Measurements from ENCODE around the gene DNER. TPM values are rescaled to one million over a fixed set of nuclear protein-coding genes. Genes with fewer than 3 reads are reported as not detected.

The DNER gene
- total RNA-seq, 1 experiment from 2014 or later, result 2.9 TPM

DNA sequence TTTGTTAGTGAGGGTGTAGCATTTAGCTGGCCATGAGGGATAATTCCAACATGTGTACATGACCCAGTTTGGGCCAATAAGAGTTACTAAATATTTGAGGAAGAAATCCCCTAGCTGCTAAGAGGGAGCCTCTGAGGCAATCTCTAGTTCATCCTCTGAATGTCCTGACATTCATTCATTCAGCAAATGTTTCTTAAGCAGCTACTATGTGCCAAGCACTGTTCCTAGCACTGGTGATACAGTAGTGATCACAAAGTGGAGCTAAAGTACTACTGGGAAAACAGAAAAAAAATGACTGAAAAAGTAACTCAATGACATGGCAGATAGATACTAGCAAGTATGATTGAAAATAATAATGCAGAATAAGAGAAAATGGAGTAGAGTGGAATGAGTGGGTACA lies 363.5 kb downstream of the DNER start:
- H3K36me3 ChIP-seq (ENCODE audit: control insufficient read depth in 1 of 2, insufficient read depth in 2 of 2, low read length in 2 of 2), result no peaks in the 10 kb centered on the region
- no peak overlapping the region for H3K9ac ChIP-seq (ENCODE audit: low read length)
- no peak for ATAC-seq
- ChIA-PET RAD21 (ENCODE audit: low non-redundant PET in 1 of 2, low total read pairs in 2 of 2, uncharacterized antibody in 2 of 2, unreplicated experiment in 2 of 2) (no interaction called here), POLR2A (no interaction called here), CTCF (interaction anchor here (1.0 kb wide), 1 partner anchor 9 kb away, joined by 5 read pairs; no protein-coding TSS in a partner anchor)
- intact Hi-C loops (cut with micrococcal nuclease), result no loop called here
- H3K4me2 ChIP-seq (ENCODE audit: low read length), result no peak overlapping the region
- no peaks in the 10 kb centered on the region for H4K20me1 ChIP-seq (ENCODE audit: insufficient read depth)
- DNase-seq (ENCODE audit: low read depth, low spot score), result no peak
- H2AFZ ChIP-seq (ENCODE audit: low read depth, low read length, poor library complexity, severe bottlenecking), result no peak overlapping the region
- no peaks in the 10 kb centered on the region for H3K9me2 ChIP-seq (ENCODE audit: insufficient read depth)
- H3K27me3 ChIP-seq (ENCODE audit: insufficient read depth, low read length), result no peaks in the 10 kb centered on the region
- peaks cover 0 to 3% of the 10 kb centered on the region in 2 experiments; a peak in 1 of 4 replicates for H3K9me3 ChIP-seq (ENCODE audit: control insufficient read depth in 1 of 2, insufficient read depth in 1 of 2, low read depth in 1 of 2, low read length in 2 of 2)
- no TSS peak for BruUV-seq (replicated peaks)
- TF ChIP-seq ELF1 (IDR thresholded peaks at IDR 0.05; ENCODE audit: borderline replicate concordance, low read depth), result no peak
- no peak for TF ChIP-seq RAD21 (IDR thresholded peaks at IDR 0.05; ENCODE audit: low read depth)
- no peak for TF ChIP-seq ZNF274 (IDR thresholded peaks at IDR 0.05; ENCODE audit: low read depth, low read length)
- no peak for TF ChIP-seq EZH2phosphoT487 (IDR thresholded peaks at IDR 0.05; ENCODE audit: borderline replicate concordance)
- no peak for TF ChIP-seq JUND (IDR thresholded peaks at IDR 0.05)
- TF ChIP-seq ZFX (IDR thresholded peaks at IDR 0.05), result no peak
- TF ChIP-seq EGR1 (IDR thresholded peaks at IDR 0.05; ENCODE audit: low read depth), result no peak
- no peak for TF ChIP-seq POLR2A (IDR thresholded peaks at IDR 0.05; ENCODE audit: borderline replicate concordance, extremely low read depth, insufficient read depth, insufficient read length)
- TF ChIP-seq TCF7L2 (IDR thresholded peaks at IDR 0.05; ENCODE audit: borderline replicate concordance, extremely low read depth, insufficient read depth, insufficient read length), result no peak
- TF ChIP-seq, protein P1, sequence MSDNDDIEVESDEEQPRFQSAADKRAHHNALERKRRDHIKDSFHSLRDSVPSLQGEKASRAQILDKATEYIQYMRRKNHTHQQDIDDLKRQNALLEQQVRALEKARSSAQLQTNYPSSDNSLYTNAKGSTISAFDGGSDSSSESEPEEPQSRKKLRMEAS (IDR thresholded peaks at IDR 0.05), result no peak
- no peak for TF ChIP-seq SRF (IDR thresholded peaks at IDR 0.05; ENCODE audit: low read depth)
- TF ChIP-seq SP1 (IDR thresholded peaks at IDR 0.05; ENCODE audit: low read depth), result no peak
- TF ChIP-seq, protein P2, sequence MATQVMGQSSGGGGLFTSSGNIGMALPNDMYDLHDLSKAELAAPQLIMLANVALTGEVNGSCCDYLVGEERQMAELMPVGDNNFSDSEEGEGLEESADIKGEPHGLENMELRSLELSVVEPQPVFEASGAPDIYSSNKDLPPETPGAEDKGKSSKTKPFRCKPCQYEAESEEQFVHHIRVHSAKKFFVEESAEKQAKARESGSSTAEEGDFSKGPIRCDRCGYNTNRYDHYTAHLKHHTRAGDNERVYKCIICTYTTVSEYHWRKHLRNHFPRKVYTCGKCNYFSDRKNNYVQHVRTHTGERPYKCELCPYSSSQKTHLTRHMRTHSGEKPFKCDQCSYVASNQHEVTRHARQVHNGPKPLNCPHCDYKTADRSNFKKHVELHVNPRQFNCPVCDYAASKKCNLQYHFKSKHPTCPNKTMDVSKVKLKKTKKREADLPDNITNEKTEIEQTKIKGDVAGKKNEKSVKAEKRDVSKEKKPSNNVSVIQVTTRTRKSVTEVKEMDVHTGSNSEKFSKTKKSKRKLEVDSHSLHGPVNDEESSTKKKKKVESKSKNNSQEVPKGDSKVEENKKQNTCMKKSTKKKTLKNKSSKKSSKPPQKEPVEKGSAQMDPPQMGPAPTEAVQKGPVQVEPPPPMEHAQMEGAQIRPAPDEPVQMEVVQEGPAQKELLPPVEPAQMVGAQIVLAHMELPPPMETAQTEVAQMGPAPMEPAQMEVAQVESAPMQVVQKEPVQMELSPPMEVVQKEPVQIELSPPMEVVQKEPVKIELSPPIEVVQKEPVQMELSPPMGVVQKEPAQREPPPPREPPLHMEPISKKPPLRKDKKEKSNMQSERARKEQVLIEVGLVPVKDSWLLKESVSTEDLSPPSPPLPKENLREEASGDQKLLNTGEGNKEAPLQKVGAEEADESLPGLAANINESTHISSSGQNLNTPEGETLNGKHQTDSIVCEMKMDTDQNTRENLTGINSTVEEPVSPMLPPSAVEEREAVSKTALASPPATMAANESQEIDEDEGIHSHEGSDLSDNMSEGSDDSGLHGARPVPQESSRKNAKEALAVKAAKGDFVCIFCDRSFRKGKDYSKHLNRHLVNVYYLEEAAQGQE (IDR thresholded peaks at IDR 0.05; ENCODE audit: low read depth), result no peak
- no peak for TF ChIP-seq EZH2 (IDR thresholded peaks at IDR 0.05)
- no peak overlapping the region for H3K4me3 ChIP-seq (replicated peaks in 1 of 2; ENCODE audit: low read depth in 1 of 2, low read length in 2 of 2)
- H3K27ac ChIP-seq (ENCODE audit: low read depth, low read length), result no peak overlapping the region
- H3K4me1 ChIP-seq (ENCODE audit: control insufficient read depth in 1 of 2, insufficient read depth in 2 of 2, low read length in 2 of 2), result no peaks in the 10 kb centered on the region
- H3K79me2 ChIP-seq (ENCODE audit: insufficient read depth, low read length), result no peaks in the 10 kb centered on the region

Measured in HCT116 (cell line).